Lung (tissue), 12 donors: ENCODE measurements around the gene IFT43. TPM values are rescaled to one million over a fixed set of nuclear protein-coding genes. Genes with fewer than 3 reads are reported as not detected.

Source experiments
- ATAC-seq: fragments of 200-7000 bp; cut with Tn5 transposase; one replicate; pipeline ENCODE4 v1.9.1; 2020; ENCODE audit warnings: moderate number of reproducible peaks; ENCODE audit not compliant: insufficient read depth, low FRiP score
- DNase-seq, 3 donors: peaks; one replicate each; pipeline ENCODE4 v3.0.0-alpha.2; 2013 to 2017
- H3K27ac ChIP-seq, 2 donors: one replicate each; pipeline ENCODE4 v1.5.1; 2013; ENCODE audit warnings: mild to moderate bottlenecking in 2 of 2, moderate library complexity in 2 of 2, control low read depth in 1 of 2, inconsistent platforms in 1 of 2, low read depth in 1 of 2, low read length in 1 of 2
- H3K27me3 ChIP-seq, 3 donors: one replicate each; pipeline ENCODE4 v1.5.1; 2013; ENCODE audit warnings: low read length in 2 of 3; ENCODE audit not compliant: control insufficient read depth in 3 of 3, insufficient read depth in 3 of 3
- H3K36me3 ChIP-seq, 4 donors: one replicate each; pipeline ENCODE4 v1.5.1; 2013; ENCODE audit warnings: low read length in 4 of 4, mild to moderate bottlenecking in 1 of 4, moderate library complexity in 1 of 4; ENCODE audit not compliant: control insufficient read depth in 4 of 4, insufficient read depth in 4 of 4
- H3K4me1 ChIP-seq, 5 donors: one replicate each; pipeline ENCODE4 v1.5.1; 2013; ENCODE audit warnings: low read length in 5 of 5, mild to moderate bottlenecking in 2 of 5, moderate library complexity in 1 of 5; ENCODE audit not compliant: control insufficient read depth in 5 of 5, insufficient read depth in 5 of 5
- H3K4me3 ChIP-seq: one replicate; pipeline ENCODE4 v1.5.1; 2013; ENCODE audit warnings: mild to moderate bottlenecking, control low read depth, moderate library complexity
- H3K9ac ChIP-seq, 2 donors: one replicate each; pipeline ENCODE4 v1.5.1; 2013; ENCODE audit warnings: low read length in 2 of 2, control low read depth in 1 of 2; ENCODE audit not compliant: insufficient read depth in 1 of 2
- H3K9me3 ChIP-seq, 4 donors: one replicate each; pipeline ENCODE4 v1.5.1; 2013; ENCODE audit warnings: low read length in 3 of 4, mild to moderate bottlenecking in 1 of 4, moderate library complexity in 1 of 4; ENCODE audit not compliant: control insufficient read depth in 4 of 4, insufficient read depth in 3 of 4
- WGBS, 2 donors: extraction: QIAGEN DNeasy Blood & Tissue Kit; methylation state at CpG; one replicate each; pipeline ENCODE4 v1.1.7; 2013; 5-methylcytosine and 5-hydroxymethylcytosine counted together
- polyA plus RNA-seq, 2 donors: library from polyadenylated mRNA; stranded (reverse); fragments of 200-250 nt; gene quantifications; one replicate each; pipeline ENCODE4 v1.2.1, GENCODE V29; 2013
- total RNA-seq, 2 donors: library from RNA; depleted of rRNA in 1 of 2; stranded (reverse); fragments of >200 nt in 1 of 2; gene quantifications; one replicate each; pipeline ENCODE4 v1.2.1, GENCODE V29; 2014 to 2021
- TF ChIP-seq, protein P1 (sequence below): IDR thresholded peaks from 2 replicates; pipeline ENCODE4 v1.5.1; 2012; ENCODE audit warnings: mild to moderate bottlenecking; ENCODE audit errors: control extremely low read depth, extremely low read depth
- donor health status: control.
- donor health status: control.
- donor health status: Bipolar disorder and iron deficiency.
- donor health status: healthy.
- donor health status: DM: yes; HTN: yes; CAD: no.

The IFT43 gene
- total and polyA plus RNA-seq, 4 donors, result 35.4 to 51.6 (median 40.4) TPM

GRCh38 chr14:76109087-76109880 lies 123.7 kb downstream of the IFT43 start:
- Histone ChIP-seq H3K36me3 (no peaks in the 10 kb centered on the region), H3K4me3 (no peak overlapping the region), H3K4me1 (no peaks in the 10 kb centered on the region), H3K9me3 (no peaks in the 10 kb centered on the region), H3K27me3 (no peaks in the 10 kb centered on the region), H3K9ac (no peak overlapping the region), H3K27ac (no peak overlapping the region)
- ATAC-seq (no peak), DNase-seq (no peak)
- 69 to 80% methylated on average over 14 of the region's 14 CpGs for WGBS, 2 donors
- TF ChIP-seq, protein P1, sequence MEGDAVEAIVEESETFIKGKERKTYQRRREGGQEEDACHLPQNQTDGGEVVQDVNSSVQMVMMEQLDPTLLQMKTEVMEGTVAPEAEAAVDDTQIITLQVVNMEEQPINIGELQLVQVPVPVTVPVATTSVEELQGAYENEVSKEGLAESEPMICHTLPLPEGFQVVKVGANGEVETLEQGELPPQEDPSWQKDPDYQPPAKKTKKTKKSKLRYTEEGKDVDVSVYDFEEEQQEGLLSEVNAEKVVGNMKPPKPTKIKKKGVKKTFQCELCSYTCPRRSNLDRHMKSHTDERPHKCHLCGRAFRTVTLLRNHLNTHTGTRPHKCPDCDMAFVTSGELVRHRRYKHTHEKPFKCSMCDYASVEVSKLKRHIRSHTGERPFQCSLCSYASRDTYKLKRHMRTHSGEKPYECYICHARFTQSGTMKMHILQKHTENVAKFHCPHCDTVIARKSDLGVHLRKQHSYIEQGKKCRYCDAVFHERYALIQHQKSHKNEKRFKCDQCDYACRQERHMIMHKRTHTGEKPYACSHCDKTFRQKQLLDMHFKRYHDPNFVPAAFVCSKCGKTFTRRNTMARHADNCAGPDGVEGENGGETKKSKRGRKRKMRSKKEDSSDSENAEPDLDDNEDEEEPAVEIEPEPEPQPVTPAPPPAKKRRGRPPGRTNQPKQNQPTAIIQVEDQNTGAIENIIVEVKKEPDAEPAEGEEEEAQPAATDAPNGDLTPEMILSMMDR, result no peak

DNA sequence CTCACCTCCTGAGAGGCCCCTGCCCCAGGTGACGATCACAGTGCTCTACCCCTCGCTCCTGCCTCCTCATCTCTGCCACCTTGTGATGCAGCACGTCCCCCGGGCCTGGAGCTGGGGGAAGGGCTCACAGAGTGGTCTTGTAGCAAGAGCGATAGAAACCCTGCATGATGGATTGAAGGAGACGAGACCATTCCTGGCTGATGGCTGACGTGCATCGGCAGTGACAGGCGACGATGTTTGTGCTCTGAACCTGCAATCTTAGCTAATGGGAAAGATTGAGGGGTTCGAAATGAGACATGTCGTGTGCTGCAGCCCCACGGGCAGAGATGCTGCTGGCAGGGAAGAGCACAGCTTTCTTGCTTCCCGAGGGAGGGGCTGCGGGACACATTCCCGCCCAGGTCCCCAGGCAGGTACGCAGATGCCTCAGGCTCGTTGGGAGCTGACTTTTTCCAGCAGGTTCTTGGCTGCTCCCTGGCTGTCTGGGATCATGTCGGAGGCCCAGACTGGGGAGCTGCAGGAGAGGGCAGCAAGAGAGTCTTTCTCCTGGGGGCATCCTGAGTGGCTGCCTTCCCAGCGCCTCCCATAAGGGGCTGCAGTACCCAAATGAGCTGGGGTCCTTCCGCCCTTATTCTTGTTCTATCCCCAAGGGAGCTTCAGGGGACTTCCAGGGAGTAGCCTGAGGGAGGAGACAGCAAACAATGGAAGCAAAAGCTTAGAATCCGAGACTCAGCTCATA lies 127.5 kb downstream of the IFT43 start:
- Histone ChIP-seq H3K4me1 (peaks cover 0 to 15% (median 0%) of the 10 kb centered on the region in 5 donors), H3K36me3 (no peaks in the 10 kb centered on the region), H3K4me3 (no peak overlapping the region), H3K9ac (no peak overlapping the region), H3K9me3 (peaks cover 0 to 5% (median 0%) of the 10 kb centered on the region in 4 donors), H3K27ac (no peak overlapping the region), H3K27me3 (no peaks in the 10 kb centered on the region)
- DNase-seq, result no peak
- TF ChIP-seq, protein P1, result no peak
- no peak for ATAC-seq
- WGBS, 2 donors, result 63 to 65% methylated on average over 22 of the region's 22 CpGs

- H3K27me3 ChIP-seq, result no peaks in the 10 kb centered on the region
- H3K9ac ChIP-seq, result no peak overlapping the region
- peaks cover 0 to 19% (median 0%) of the 10 kb centered on the region in 5 donors for H3K4me1 ChIP-seq
- H3K36me3 ChIP-seq, result no peaks in the 10 kb centered on the region
- peaks cover 0 to 5% (median 0%) of the 10 kb centered on the region in 4 donors for H3K9me3 ChIP-seq
- WGBS, 2 donors, result 49 to 53% methylated on average over 8 of the region's 8 CpGs
- TF ChIP-seq, protein P1, result no peak
- ATAC-seq (no peak), DNase-seq (no peak)
- no peak overlapping the region for H3K27ac ChIP-seq
- no peak overlapping the region for H3K4me3 ChIP-seq
Measured at GRCh38 chr14:76113691-76114090, 128.1 kb downstream of the IFT43 start.
